Stimulated activated CD4-positive, alpha-beta T cell treated with anti-CD3 and anti-CD28 coated beads, Interleukin-1b, Interleukin-23, amount 100 ng/mL, for 1 hour (primary cell): Measurements from ENCODE around the gene BCL2A1.
"Not testable (repeated sequence)": the region's sequence is repeated elsewhere in the genome, so short reads cannot be mapped to it uniquely, and the experiment has no call there.

Source experiments
- DNase-seq, 2 donors: peaks; one replicate each; pipeline ENCODE4 v3.0.0-alpha.2; 2020; ENCODE audit warnings: low read depth in 2 of 2

BCL2A1 gene

DNA sequence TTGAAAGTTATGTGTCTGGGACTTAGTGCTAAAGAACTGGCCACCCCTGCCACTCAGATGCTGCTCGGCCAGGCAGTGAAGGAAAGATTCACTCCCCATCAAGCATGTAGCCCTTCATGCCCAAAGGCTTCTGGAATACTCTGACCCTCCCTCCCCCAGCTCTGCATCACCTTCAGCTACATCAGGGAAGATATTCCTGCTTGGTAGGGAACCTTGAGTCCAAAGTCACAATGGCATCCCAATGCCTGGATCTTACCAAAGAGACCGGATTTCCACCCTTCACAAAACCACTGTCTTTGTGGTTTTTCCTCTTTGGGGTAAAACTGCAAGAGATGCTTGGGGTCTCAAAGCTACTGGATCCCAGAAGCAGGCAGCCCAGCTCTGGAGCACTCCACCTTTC, 18.2 kb upstream of the BCL2A1 start:
- no peak for DNase-seq

DNA sequence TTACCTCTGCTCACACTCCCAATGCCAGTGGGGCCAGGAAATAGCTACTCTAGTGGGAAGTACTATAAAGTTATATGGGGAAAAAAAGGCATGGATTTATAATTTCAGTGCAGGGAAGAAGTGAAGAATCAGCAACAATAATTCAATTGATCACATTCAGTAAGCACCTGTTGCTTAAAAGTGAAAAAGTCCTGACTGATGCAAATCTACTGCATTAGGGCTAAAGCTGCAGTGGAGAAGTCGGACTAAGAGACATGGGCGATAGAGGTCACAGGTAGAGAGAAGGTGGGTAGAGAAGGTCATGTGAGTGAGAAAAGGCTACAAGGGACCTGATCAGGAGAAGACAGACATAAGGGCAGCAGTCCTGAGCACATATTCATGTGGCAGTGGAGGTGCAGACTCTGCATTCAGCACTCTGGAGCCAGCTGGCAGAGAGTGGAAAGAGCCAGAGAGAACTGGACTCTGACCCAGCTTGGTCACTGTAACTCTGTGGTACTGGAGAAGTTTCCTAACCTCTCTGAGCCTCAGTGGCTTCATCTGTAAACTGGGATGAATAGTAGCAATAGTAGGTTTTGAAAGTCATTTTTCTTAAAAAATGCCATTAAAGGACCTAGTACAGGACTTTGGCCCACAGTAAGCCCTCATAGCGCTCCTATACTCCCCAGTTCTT, 17.6 kb upstream of the BCL2A1 start:
- no peak for DNase-seq

- DNase-seq: no peak
Measured at GRCh38 chr15:79987969-79988368, 17.0 kb upstream of the BCL2A1 start.

- DNase-seq: no peak
Measured at GRCh38 chr15:79987569-79987955, 16.6 kb upstream of the BCL2A1 start.

DNA sequence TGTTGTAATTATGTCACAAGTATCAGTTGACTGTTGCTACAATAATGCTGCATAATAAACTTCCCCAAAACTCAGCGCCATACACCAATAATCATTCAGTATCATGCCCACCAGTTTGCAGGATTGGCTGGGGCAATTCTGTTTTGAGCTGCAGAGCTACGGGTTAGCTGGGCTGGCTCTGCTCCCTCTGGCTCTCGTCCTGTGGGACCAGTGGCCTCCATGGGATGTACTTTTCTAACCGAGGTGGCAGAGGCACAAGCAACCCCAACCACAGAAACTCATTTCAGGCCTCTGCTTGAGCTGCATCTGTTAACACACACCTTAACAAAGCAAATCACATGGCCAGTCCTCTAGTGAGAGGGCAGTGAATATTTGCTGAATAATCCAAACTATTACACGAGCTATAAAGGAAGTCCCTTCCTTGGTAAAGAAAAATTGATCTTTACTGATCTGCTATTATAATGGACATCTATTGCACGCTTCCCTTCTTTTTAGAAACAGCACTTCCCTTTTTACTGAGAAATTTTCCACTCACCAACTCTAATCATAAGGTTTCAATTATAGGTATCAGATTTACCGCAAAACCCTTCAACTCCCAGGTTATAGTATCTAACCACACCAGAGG, 10.9 kb upstream of the BCL2A1 start:
- DNase-seq: no peak

DNA sequence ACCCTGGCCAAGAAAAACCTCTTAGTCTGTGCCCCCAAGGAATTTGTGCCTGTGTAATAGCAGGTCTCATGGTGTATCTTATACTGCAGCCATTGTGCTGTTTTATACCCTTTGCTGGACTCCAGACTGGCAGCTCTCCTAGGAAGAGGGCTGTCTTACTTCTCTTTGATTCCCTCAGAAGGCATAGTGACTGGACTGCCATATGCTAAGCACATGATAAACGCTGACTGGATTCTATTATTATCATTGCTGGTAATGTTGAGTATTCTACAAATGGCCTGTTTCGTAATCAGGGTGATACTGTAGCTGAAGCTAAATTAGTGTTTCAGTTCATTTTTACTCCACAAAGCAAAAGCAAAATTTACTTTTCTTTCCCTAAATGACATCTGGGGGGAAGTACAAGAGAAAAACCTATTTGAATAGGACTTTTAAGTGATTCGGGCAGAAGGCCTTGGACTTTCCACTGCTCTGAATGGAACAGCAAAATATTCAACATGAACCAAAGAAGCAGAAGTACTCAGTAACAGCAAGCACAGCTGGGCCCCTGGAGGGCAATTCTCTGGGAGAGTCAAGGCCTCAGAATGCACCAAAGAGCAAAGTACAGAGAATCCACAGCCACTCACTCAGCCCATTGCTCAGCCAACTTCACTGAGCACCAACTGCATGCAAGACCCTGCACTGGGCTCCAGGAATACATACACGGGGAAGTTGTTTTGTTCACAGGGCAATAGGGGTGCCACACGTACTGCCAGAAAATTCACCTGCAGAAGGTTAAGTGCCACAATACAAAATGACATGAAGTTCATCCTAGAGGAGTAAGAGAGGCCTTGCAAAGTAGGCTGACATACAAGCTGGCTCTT, 7.9 kb upstream of the BCL2A1 start:
- DNase-seq: no peak

- DNase-seq: no peak
Measured at GRCh38 chr15:79978260-79978654, 7.3 kb upstream of the BCL2A1 start.

- DNase-seq: no peak
Measured at GRCh38 chr15:79977431-79978054, 6.5 kb upstream of the BCL2A1 start.

- no peak for DNase-seq
Measured at GRCh38 chr15:79973456-79974195, 2.6 kb upstream of the BCL2A1 start.

- no peak for DNase-seq
Measured at GRCh38 chr15:79972863-79973262, 1.9 kb upstream of the BCL2A1 start.

- no peak for DNase-seq
Measured at GRCh38 chr15:79970181-79970580, 815 bp downstream of the BCL2A1 start.

GRCh38 chr15:79969146-79969545, 1.9 kb downstream of the BCL2A1 start:
- no peak for DNase-seq

DNA sequence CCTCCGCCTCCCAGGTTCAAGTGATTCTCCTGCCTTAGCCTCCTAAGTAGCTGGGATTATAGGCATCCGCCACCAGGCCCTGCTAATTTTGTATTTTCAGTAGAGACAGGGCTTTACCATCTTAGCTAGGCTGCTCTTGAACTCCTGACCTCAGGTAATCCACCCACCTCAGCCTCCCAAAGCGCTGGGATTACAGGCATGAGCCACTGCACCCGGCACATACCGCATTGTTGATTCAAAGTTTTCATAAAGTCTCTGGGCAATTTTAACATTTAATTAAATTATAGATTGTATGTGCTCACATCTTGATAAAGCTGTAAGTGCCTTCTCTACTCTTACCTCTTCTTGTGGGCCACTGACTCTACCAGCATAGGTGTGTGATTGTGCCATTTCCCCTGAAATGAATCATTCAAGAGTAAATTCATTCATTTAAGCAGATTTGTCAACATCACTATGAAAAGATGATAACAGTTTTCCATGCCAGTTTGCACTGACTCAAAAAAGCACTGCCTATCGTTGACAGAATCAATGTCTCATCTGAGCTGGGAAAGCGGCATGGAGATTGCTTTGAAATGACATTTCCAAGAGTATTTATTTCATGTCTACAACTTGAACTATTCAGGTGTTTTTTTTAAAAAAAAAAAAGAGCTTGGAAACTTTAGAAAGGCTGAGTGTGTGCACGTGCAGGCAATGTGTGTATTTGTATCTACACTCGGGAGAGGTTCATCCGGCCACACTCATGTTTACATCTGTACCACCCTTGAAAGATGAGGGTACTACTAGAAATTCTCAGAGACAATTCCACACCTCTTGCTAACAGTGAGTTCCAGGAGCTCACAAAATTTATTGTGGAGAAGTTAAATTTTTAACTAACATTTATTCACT, 3.5 kb downstream of the BCL2A1 start:
- no peak for DNase-seq

GRCh38 chr15:79966634-79967297, 4.2 kb downstream of the BCL2A1 start:
- no peak for DNase-seq

DNA sequence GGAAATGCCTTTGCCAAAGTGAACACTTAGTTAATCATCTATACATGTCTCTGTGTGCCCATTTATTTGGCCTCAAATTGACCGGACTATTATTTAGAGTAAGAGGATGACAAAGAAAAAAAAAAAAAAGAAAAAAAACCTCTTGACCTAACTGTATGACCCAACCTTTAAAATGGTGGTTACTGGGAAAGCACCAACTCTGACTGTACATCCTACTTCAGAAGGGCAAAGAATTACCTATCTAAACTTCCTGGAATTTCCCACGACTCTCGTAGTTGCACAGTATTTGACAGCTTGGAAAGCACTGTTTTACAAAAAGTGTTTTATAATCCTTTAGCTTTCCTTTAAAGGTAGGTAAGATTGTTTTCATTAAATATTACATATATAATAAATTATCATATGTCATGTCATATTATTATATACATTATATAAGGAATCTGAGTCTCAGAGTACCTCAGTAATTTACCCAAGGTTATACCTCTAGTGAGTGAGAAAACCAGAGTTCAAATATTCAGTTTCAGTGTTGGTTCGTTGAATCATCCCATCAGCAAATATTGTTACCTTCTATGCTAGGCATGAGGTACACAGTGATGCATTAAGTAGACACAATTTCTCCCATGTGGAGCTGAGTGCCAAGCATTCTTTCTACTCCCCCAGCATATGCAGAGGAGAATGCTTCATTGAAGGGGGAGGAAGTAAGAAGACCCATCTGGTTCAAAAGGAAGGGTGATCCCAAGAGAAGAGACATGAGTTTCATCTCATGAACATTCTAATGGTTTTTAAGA, 5.0 kb downstream of the BCL2A1 start:
- DNase-seq: no peak

DNA sequence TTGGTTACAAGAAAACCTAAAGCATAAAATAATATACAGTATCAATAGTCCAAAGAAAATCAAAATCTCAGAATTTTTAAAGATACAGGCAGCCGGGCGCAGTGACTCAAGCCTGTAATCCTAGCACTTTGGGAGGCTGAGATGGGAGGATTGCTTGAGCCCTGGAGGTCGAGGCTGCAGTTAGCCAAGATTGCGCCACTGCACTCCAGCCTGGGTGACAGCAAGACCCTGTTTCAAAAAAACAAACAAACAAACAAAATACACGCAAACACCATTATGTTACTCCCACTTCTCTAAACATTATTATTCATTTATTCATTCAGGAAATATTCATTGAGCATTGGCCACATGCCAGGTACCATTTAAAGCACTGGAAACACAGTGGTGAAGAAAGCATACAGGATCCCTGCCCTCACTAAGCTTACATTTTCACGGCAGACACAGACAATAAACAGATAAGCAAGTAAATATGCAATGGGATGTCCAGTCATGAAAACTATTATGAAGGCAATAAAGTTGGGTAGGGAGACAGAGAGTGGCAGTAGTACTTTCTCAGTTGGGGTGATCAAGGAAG, 6.7 kb downstream of the BCL2A1 start:
- no peak for DNase-seq

GRCh38 chr15:79962921-79963320, 8.1 kb downstream of the BCL2A1 start:
- not testable (repeated sequence) for DNase-seq

DNA sequence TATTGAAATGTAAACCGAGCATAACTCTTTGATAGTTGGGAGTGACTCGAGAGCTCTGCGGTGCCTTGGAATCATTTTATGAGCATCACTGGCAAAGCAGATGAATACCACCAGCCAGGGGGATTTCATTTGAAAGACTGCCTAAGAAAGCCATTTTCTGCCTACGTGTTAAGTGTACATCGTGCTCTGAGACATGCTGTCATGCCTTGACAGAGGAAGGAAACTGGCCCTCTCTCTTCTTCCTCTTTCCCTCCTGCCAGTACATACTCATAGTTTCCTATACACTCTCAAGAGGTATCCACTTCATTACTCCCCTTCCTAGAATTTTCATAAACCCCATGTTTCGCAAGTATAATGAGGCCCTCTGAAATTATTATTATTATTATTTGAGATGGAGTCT, 8.8 kb downstream of the BCL2A1 start:
- no peak for DNase-seq
